SU-DHL-6 (cell line): ENCODE measurements around the gene HNRNPAB.

Experiments used
- EZH2phosphoT487 ChIP-seq: fragments of 200-600 bp; sonication (generic), shearing (Covaris generic); conservative IDR thresholded peaks from 2 replicates; pipeline ENCODE4 v1.6.1; 2018; ENCODE audit warnings: mild to moderate bottlenecking, antibody characterized with exemption, low read length, moderate library complexity, mixed read lengths
- TF ChIP-seq, protein P1 (sequence below): fragments of 200-600 bp; sonication (generic); IDR thresholded peaks from one replicate; pipeline ENCODE4 v1.5.1; 2017; ENCODE audit warnings: antibody characterized with exemption, mild to moderate bottlenecking, low read length, moderate library complexity; ENCODE audit not compliant: insufficient read depth, poor library complexity, severe bottlenecking

DNA sequence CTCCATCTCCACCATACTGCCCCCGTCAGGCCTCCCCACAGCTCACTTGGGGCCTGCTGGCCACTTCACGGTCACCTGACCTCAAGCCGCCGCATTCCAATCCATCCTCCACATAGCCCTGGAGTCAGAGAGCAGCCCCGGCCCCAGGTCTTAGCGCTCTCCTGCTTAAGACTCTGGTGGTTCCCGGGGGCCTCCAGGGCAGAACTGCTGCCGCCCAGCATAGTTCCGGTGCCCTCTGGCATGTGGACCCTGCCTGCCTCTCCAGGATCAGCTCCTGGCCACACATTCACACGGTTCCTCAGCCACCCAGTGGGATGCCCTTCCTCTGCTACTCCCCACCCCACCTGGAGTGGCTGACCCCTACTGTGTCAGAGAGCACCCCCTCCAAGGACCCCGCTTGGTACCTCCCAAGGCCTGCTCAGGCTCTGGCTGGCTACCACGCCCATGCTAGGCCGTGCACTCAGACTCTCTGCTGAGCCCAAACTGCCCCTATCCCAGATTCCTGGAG is 19.5 kb downstream of the HNRNPAB start:
- TF ChIP-seq, protein P1, sequence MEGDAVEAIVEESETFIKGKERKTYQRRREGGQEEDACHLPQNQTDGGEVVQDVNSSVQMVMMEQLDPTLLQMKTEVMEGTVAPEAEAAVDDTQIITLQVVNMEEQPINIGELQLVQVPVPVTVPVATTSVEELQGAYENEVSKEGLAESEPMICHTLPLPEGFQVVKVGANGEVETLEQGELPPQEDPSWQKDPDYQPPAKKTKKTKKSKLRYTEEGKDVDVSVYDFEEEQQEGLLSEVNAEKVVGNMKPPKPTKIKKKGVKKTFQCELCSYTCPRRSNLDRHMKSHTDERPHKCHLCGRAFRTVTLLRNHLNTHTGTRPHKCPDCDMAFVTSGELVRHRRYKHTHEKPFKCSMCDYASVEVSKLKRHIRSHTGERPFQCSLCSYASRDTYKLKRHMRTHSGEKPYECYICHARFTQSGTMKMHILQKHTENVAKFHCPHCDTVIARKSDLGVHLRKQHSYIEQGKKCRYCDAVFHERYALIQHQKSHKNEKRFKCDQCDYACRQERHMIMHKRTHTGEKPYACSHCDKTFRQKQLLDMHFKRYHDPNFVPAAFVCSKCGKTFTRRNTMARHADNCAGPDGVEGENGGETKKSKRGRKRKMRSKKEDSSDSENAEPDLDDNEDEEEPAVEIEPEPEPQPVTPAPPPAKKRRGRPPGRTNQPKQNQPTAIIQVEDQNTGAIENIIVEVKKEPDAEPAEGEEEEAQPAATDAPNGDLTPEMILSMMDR = no peak
- TF ChIP-seq EZH2phosphoT487 = no peak
